Activated CD4-positive, alpha-beta T cell treated with anti-CD3 and anti-CD28 coated beads, Interleukin-2, amount 50 U/mL, for 16 hours (primary cell): ENCODE data around the gene INSR.
A peak's percentile ranks its signal among the peaks of the same experiment; 100 is the strongest.
"Not testable (repeated sequence)": the region's sequence is repeated elsewhere in the genome, so short reads cannot be mapped to it uniquely, and the experiment has no call there.

Experiments used
- DNase-seq: peaks from one replicate; pipeline ENCODE4 v3.0.0-alpha.2; 2020

INSR gene

GRCh38 chr19:7293762-7294557 is at the start of gene INSR:
TSS of gene INSR (minus strand) at chr19:7294414. CDS start at chr19:7293891, 523 bp downstream.
- DNase-seq: peak; percentile 42

- no peak for DNase-seq
Measured at GRCh38 chr19:7342143-7342542, 47.9 kb upstream of the INSR start.

- DNase-seq: peak; percentile 80
Measured at GRCh38 chr19:7340959-7341837, 47.0 kb upstream of the INSR start.

- DNase-seq: peak; percentile 70
Measured at GRCh38 chr19:7337380-7338194, 43.4 kb upstream of the INSR start.

- DNase-seq: no peak
Measured at GRCh38 chr19:7336321-7336973, 42.2 kb upstream of the INSR start.

- no peak for DNase-seq
Measured at GRCh38 chr19:7333198-7334118, 39.2 kb upstream of the INSR start.

GRCh38 chr19:7331446-7331845 is 37.2 kb upstream of the INSR start:
- DNase-seq: no peak

GRCh38 chr19:7328647-7329046 is 34.4 kb upstream of the INSR start:
- DNase-seq: no peak

- DNase-seq: no peak
Measured at GRCh38 chr19:7327802-7328201, 33.6 kb upstream of the INSR start.

- peak; percentile 39 for DNase-seq
Measured at GRCh38 chr19:7326105-7326877, 32.1 kb upstream of the INSR start.

- no peak for DNase-seq
Measured at GRCh38 chr19:7318176-7318575, 24.0 kb upstream of the INSR start.

GRCh38 chr19:7312816-7313215 is 18.6 kb upstream of the INSR start:
- no peak for DNase-seq

- no peak for DNase-seq
Measured at GRCh38 chr19:7311911-7312310, 17.7 kb upstream of the INSR start.

GRCh38 chr19:7308327-7308726 is 14.1 kb upstream of the INSR start:
- not testable (repeated sequence) for DNase-seq

- DNase-seq: no peak
Measured at GRCh38 chr19:7307590-7308218, 13.5 kb upstream of the INSR start.

GRCh38 chr19:7304200-7304599 is 10.0 kb upstream of the INSR start:
- no peak for DNase-seq

- no peak for DNase-seq
Measured at GRCh38 chr19:7303470-7303869, 9.3 kb upstream of the INSR start.

GRCh38 chr19:7301525-7301924 is 7.3 kb upstream of the INSR start:
- no peak for DNase-seq

GRCh38 chr19:7297742-7298141 is 3.5 kb upstream of the INSR start:
- DNase-seq: no peak

- no peak for DNase-seq
Measured at GRCh38 chr19:7295912-7296536, 1.8 kb upstream of the INSR start.
